ENCODE data around the gene NDUFAF2. TPM values are rescaled to one million over a fixed set of nuclear protein-coding genes. Genes with fewer than 3 reads are reported as not detected.
"Not testable (repeated sequence)": the region's sequence is repeated elsewhere in the genome, so short reads cannot be mapped to it uniquely, and the experiment has no call there.

The NDUFAF2 gene
- total RNA-seq, 3 donors from 2014 or later (not counting 1 experiment from before 2014, with no cell fraction given) = 5.6 to 7.6 (median 7.0) TPM

GRCh38 chr5:61187826-61188225 lies 242.8 kb downstream of the NDUFAF2 start:
- H3K4me1 ChIP-seq (ENCODE audit: control insufficient read depth, insufficient read depth, low read length); H3K4me3 ChIP-seq (ENCODE audit: low read length); ATAC-seq; H3K4me3 Mint-ChIP-seq; H3K9me3 ChIP-seq (ENCODE audit: control insufficient read depth, insufficient read depth, low read length); H3K36me3 Mint-ChIP-seq; H3K27ac Mint-ChIP-seq; DNase-seq; intact Hi-C loops (cut with micrococcal nuclease); H3K36me3 ChIP-seq (ENCODE audit: control insufficient read depth, insufficient read depth, low read length); H3K9me3 Mint-ChIP-seq; H3K27ac ChIP-seq (ENCODE audit: low read length); H3K4me1 Mint-ChIP-seq; H3K27me3 ChIP-seq (ENCODE audit: control insufficient read depth, insufficient read depth, low read length): not testable (repeated sequence)
- peaks cover 5 to 26% of the 10 kb centered on the region in 2 donors for H3K27me3 Mint-ChIP-seq (ENCODE audit: low read depth in 2 of 2)
- whole genome bisulfite sequencing (ENCODE audit: insufficient coverage) = 80% methylated on average over 2 of the region's 2 CpGs

DNA sequence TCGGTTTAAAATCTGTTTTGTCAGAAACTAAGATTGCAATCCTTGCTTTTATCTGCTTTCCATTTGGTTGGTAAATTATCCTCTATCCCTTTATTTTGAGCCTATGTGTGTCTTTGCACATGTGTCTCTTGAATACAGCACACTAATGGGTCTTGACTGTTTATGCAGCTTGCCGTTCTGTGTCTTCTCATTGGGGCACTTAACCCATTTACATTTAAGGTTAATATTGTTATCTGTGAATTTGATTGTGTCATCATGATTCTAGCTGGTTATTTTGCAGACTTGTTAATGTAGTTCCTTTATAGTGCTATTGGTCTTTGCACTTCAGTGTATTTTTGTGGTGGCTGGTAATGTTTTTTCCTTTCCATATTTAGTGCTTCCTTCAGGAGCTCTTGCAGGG lies 253.6 kb downstream of the NDUFAF2 start:
- H3K27ac ChIP-seq (ENCODE audit: low read length) = no peak overlapping the region
- no peak for DNase-seq
- no peaks in the 10 kb centered on the region for H3K9me3 ChIP-seq (ENCODE audit: control insufficient read depth, insufficient read depth, low read length)
- H3K4me3 ChIP-seq (ENCODE audit: low read length) = no peak overlapping the region
- Mint-ChIP-seq H3K4me3 (no peak overlapping the region), H3K36me3 (peaks cover 7% of the 10 kb centered on the region), H3K27me3 (ENCODE audit: low read depth in 2 of 2) (peaks cover 22 to 35% of the 10 kb centered on the region in 2 donors), H3K27ac (no peak overlapping the region), H3K4me1 (no peaks in the 10 kb centered on the region), H3K9me3 (peaks cover 3 to 9% of the 10 kb centered on the region in 2 donors)
- 90% methylated on average over 2 of the region's 2 CpGs for WGBS (ENCODE audit: insufficient coverage)
- TF ChIP-seq, protein P1, sequence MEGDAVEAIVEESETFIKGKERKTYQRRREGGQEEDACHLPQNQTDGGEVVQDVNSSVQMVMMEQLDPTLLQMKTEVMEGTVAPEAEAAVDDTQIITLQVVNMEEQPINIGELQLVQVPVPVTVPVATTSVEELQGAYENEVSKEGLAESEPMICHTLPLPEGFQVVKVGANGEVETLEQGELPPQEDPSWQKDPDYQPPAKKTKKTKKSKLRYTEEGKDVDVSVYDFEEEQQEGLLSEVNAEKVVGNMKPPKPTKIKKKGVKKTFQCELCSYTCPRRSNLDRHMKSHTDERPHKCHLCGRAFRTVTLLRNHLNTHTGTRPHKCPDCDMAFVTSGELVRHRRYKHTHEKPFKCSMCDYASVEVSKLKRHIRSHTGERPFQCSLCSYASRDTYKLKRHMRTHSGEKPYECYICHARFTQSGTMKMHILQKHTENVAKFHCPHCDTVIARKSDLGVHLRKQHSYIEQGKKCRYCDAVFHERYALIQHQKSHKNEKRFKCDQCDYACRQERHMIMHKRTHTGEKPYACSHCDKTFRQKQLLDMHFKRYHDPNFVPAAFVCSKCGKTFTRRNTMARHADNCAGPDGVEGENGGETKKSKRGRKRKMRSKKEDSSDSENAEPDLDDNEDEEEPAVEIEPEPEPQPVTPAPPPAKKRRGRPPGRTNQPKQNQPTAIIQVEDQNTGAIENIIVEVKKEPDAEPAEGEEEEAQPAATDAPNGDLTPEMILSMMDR (IDR thresholded peaks at IDR 0.05) = no peak
- no peaks in the 10 kb centered on the region for H3K27me3 ChIP-seq (ENCODE audit: control insufficient read depth, insufficient read depth, low read length)
- intact Hi-C loops (cut with micrococcal nuclease) = no loop called here
- no peaks in the 10 kb centered on the region for H3K36me3 ChIP-seq (ENCODE audit: control insufficient read depth, insufficient read depth, low read length)
- no peak for ATAC-seq
- H3K4me1 ChIP-seq (ENCODE audit: control insufficient read depth, insufficient read depth, low read length) = no peaks in the 10 kb centered on the region

- H3K4me3 ChIP-seq (ENCODE audit: low read length) = no peak overlapping the region
- no peak for ATAC-seq
- no peak overlapping the region for H3K27ac ChIP-seq (ENCODE audit: low read length)
- Mint-ChIP-seq H3K27me3 (ENCODE audit: low read depth in 2 of 2) (peaks cover 18 to 33% of the 10 kb centered on the region in 2 donors), H3K36me3 (peaks cover 7% of the 10 kb centered on the region), H3K4me3 (no peak overlapping the region), H3K9me3 (peaks cover 3 to 11% of the 10 kb centered on the region in 2 donors), H3K4me1 (no peaks in the 10 kb centered on the region), H3K27ac (no peak overlapping the region)
- no peaks in the 10 kb centered on the region for H3K4me1 ChIP-seq (ENCODE audit: control insufficient read depth, insufficient read depth, low read length)
- TF ChIP-seq, protein P1 (IDR thresholded peaks at IDR 0.05) = no peak
- WGBS (ENCODE audit: insufficient coverage) = 87% methylated on average over 8 of the region's 8 CpGs
- no peaks in the 10 kb centered on the region for H3K27me3 ChIP-seq (ENCODE audit: control insufficient read depth, insufficient read depth, low read length)
- no peaks in the 10 kb centered on the region for H3K9me3 ChIP-seq (ENCODE audit: control insufficient read depth, insufficient read depth, low read length)
- DNase-seq = no peak
- H3K36me3 ChIP-seq (ENCODE audit: control insufficient read depth, insufficient read depth, low read length) = no peaks in the 10 kb centered on the region
- intact Hi-C loops (cut with micrococcal nuclease) = no loop called here
Observed at GRCh38 chr5:61200582-61201155, 255.7 kb downstream of the NDUFAF2 start.

DNA sequence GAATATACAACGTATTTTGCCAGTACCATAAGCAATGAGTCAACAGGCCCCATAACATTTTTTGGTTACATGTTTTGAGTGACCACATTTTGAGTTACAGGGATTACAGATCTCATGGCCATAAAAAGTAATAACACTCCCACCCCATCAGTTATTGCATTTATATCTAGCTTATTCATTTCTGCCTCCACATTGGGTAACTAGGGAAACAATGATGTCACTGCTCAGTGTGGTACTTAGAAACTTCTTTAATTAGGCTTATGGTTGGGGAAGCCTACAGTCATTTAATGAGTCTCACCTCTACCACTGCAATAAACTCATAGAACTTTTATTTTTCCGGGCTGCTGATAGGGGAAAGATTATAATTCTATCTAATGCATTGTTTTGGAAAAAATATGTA lies 257.2 kb downstream of the NDUFAF2 start:
- ATAC-seq (no peak), DNase-seq (no peak)
- H3K4me3 ChIP-seq (ENCODE audit: low read length) = no peak overlapping the region
- Mint-ChIP-seq H3K9me3 (peaks cover 3 to 11% of the 10 kb centered on the region in 2 donors), H3K36me3 (peaks cover 7% of the 10 kb centered on the region), H3K4me1 (no peaks in the 10 kb centered on the region), H3K27ac (no peak overlapping the region), H3K27me3 (ENCODE audit: low read depth in 2 of 2) (peaks cover 21 to 33% of the 10 kb centered on the region in 2 donors), H3K4me3 (no peak overlapping the region)
- H3K9me3 ChIP-seq (ENCODE audit: control insufficient read depth, insufficient read depth, low read length) = no peaks in the 10 kb centered on the region
- WGBS (ENCODE audit: insufficient coverage) = 60% methylated on average over 1 of the region's 2 CpGs
- no peaks in the 10 kb centered on the region for H3K36me3 ChIP-seq (ENCODE audit: control insufficient read depth, insufficient read depth, low read length)
- no peaks in the 10 kb centered on the region for H3K27me3 ChIP-seq (ENCODE audit: control insufficient read depth, insufficient read depth, low read length)
- no peak overlapping the region for H3K27ac ChIP-seq (ENCODE audit: low read length)
- no peaks in the 10 kb centered on the region for H3K4me1 ChIP-seq (ENCODE audit: control insufficient read depth, insufficient read depth, low read length)
- intact Hi-C loops (cut with micrococcal nuclease) = no loop called here
- TF ChIP-seq, protein P1 (IDR thresholded peaks at IDR 0.05) = no peak

Other genes starting within 250 kb of the NDUFAF2 start
- gene DEPDC1B, start 245.0 kb upstream of the NDUFAF2 start, total RNA-seq = 1 to 10 TPM; 1.2 to 1.3 (median 1.2) TPM
- 1 to 10 TPM in 2 of 3 donors, under 1 TPM in 1; 0.48 to 4.2 (median 2.6) TPM for gene ELOVL7, start 100.9 kb upstream of the NDUFAF2 start, total RNA-seq
- 1 to 10 TPM; 4.8 to 9.1 (median 5.5) TPM for gene ERCC8, start 135 bp upstream of the NDUFAF2 start, total RNA-seq
- 10 to 100 TPM; 19.5 to 24.1 (median 23.8) TPM for gene SMIM15, start 217.3 kb downstream of the NDUFAF2 start, total RNA-seq

Data from natural killer cell (primary cell).